SK-N-SH treated with all-trans-retinoic acid at 6 μM for 48 hours (cell line): ENCODE results near the gene RBPJ.

Experiments used
- ATAC-seq: fragments of 200-7000 bp; cut with Tn5 transposase; 3 replicates; pipeline ENCODE4 v1.9.1; 2020; ENCODE audit warnings: mild to moderate bottlenecking, moderate library complexity
- ARNTL ChIP-seq: fragments of 450-650 bp; formaldehyde crosslinking; IDR thresholded peaks from 2 replicates; pipeline ENCODE4 v1.5.0; 2020; ENCODE audit warnings: low read depth, mild to moderate bottlenecking, moderate library complexity, borderline replicate concordance
- BACH2 ChIP-seq: fragments of 250-450 bp; sonication (Bioruptor Pico); IDR thresholded peaks from 2 replicates; pipeline ENCODE4 v1.9.0; 2021; ENCODE audit warnings: mild to moderate bottlenecking, borderline replicate concordance
- CSDC2 ChIP-seq: fragments of 250-450 bp; sonication (Bioruptor Pico); IDR thresholded peaks from 2 replicates; pipeline ENCODE4 v1.5.0; 2020; ENCODE audit warnings: mild to moderate bottlenecking, moderate library complexity
- ESRRG ChIP-seq: fragments of 250-450 bp; sonication (Bioruptor Pico); IDR thresholded peaks from 2 replicates; pipeline ENCODE4 v1.6.1; 2021; ENCODE audit warnings: mild to moderate bottlenecking
- GLIS3 ChIP-seq: fragments of 250-450 bp; sonication (Bioruptor Pico); IDR thresholded peaks from 2 replicates; pipeline ENCODE4 v1.5.0; 2020; ENCODE audit warnings: mild to moderate bottlenecking, moderate library complexity
- ISL1 ChIP-seq: fragments of 250-450 bp; sonication (Bioruptor Pico); IDR thresholded peaks from 2 replicates; pipeline ENCODE4 v2.1.2; 2022; ENCODE audit warnings: mild to moderate bottlenecking, moderate library complexity
- OSR1 ChIP-seq: fragments of 250-450 bp; sonication (Bioruptor Pico); IDR thresholded peaks from 2 replicates; pipeline ENCODE4 v1.8.0; 2022; ENCODE audit warnings: moderate library complexity, mild to moderate bottlenecking, inconsistent platforms
- PATZ1 ChIP-seq: fragments of 250-450 bp; sonication (Bioruptor Pico); IDR thresholded peaks from 2 replicates; pipeline ENCODE4 v1.8.0; 2020; ENCODE audit warnings: mild to moderate bottlenecking, moderate library complexity, borderline replicate concordance
- PPARA ChIP-seq: fragments of 250-450 bp; sonication (Bioruptor Pico); IDR thresholded peaks from 2 replicates; pipeline ENCODE4 v1.5.0; 2020; ENCODE audit warnings: mild to moderate bottlenecking, borderline replicate concordance
- RARB ChIP-seq: fragments of 250-450 bp; sonication (Bioruptor Pico); IDR thresholded peaks from 2 replicates; pipeline ENCODE4 v1.8.0; 2021; ENCODE audit warnings: mild to moderate bottlenecking, moderate library complexity
- SNAI2 ChIP-seq: fragments of 250-450 bp; sonication (Bioruptor Pico); IDR thresholded peaks from 2 replicates; pipeline ENCODE4 v1.5.0; 2020; ENCODE audit warnings: mild to moderate bottlenecking, moderate library complexity
- TCF4 ChIP-seq: fragments of 250-450 bp; sonication (Bioruptor Pico); IDR thresholded peaks from 2 replicates; pipeline ENCODE4 v1.8.0; 2021; ENCODE audit warnings: mild to moderate bottlenecking, moderate library complexity, borderline replicate concordance
- TOX ChIP-seq: fragments of 250-450 bp; sonication (Bioruptor Pico); IDR thresholded peaks from 2 replicates; pipeline ENCODE4 v1.8.0; 2021; ENCODE audit warnings: mild to moderate bottlenecking, moderate library complexity, borderline replicate concordance
- TSHZ2 ChIP-seq: fragments of 250-450 bp; sonication (Bioruptor Pico); IDR thresholded peaks from 2 replicates; pipeline ENCODE4 v1.5.0; 2020; ENCODE audit warnings: mild to moderate bottlenecking, moderate library complexity
- ZC3H10 ChIP-seq: fragments of 250-450 bp; sonication (Bioruptor Pico); IDR thresholded peaks from 2 replicates; pipeline ENCODE4 v1.5.1; 2021; ENCODE audit warnings: mild to moderate bottlenecking, moderate library complexity
- ZFP3 ChIP-seq: fragments of 250-450 bp; sonication (Bioruptor Pico); IDR thresholded peaks from 2 replicates; pipeline ENCODE4 v1.5.0; 2020; ENCODE audit warnings: mild to moderate bottlenecking, moderate library complexity
- ZFP30 ChIP-seq: fragments of 450-650 bp; formaldehyde crosslinking; IDR thresholded peaks from 2 replicates; pipeline ENCODE4 v1.5.0; 2022; ENCODE audit warnings: mild to moderate bottlenecking, moderate library complexity
- ZNF565 ChIP-seq: fragments of 450-650 bp; formaldehyde crosslinking; conservative IDR thresholded peaks from 2 replicates; pipeline ENCODE4 v1.5.0; 2020; ENCODE audit warnings: low read depth, mild to moderate bottlenecking, moderate library complexity
- ZNF70 ChIP-seq: fragments of 450-650 bp; formaldehyde crosslinking; IDR thresholded peaks from 2 replicates; pipeline ENCODE4 v1.5.0; 2020; ENCODE audit warnings: mild to moderate bottlenecking, moderate library complexity
- ZNF8 ChIP-seq: fragments of 450-650 bp; formaldehyde crosslinking; IDR thresholded peaks from 2 replicates; pipeline ENCODE4 v1.5.0; 2020; ENCODE audit warnings: mild to moderate bottlenecking, moderate library complexity
- TF ChIP-seq, protein P1 (sequence below): fragments of 250-450 bp; sonication (Bioruptor Pico); IDR thresholded peaks from 2 replicates; pipeline ENCODE4 v1.5.1; 2021; ENCODE audit warnings: mild to moderate bottlenecking, moderate library complexity
- TF ChIP-seq, protein P2 (sequence below): fragments of 250-450 bp; sonication (Bioruptor Pico); IDR thresholded peaks from 2 replicates; pipeline ENCODE4 v1.8.0; 2021; ENCODE audit warnings: low read depth, mild to moderate bottlenecking, moderate library complexity, borderline replicate concordance
- TF ChIP-seq, protein P3 (sequence below): fragments of 250-450 bp; sonication (Bioruptor Pico); IDR thresholded peaks from 2 replicates; pipeline ENCODE4 v1.5.1; 2020; ENCODE audit warnings: low read depth, mild to moderate bottlenecking, moderate library complexity

The RBPJ gene

DNA sequence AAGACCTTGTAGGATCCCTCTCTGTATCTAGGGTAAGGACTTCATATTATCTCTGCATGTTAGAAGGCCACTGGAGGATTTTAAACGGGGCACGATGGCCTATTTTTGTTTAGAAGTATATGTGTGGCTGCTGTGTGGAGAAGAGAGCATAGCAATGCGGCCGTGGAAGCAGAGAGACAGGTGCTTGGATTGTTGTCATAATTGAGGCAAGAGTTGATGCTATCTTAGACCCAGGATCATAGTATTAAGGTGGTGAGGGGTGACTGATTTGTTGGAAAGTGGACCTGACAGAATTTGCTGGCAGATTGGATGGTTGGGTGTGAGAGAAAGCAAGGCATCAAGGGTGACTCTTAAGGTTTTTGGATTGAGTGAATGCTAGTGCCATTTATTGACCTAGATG lies 106.1 kb downstream of the RBPJ start:
- TF ChIP-seq BACH2 (CRISPR knock-in tag) (no peak), ZFP3 (CRISPR knock-in tag) (no peak), TSHZ2 (CRISPR knock-in tag) (no peak), ZC3H10 (CRISPR knock-in tag) (no peak), PPARA (CRISPR knock-in tag) (no peak), OSR1 (CRISPR knock-in tag) (no peak), CSDC2 (no peak), ISL1 (CRISPR knock-in tag) (no peak)
- TF ChIP-seq, protein P1, sequence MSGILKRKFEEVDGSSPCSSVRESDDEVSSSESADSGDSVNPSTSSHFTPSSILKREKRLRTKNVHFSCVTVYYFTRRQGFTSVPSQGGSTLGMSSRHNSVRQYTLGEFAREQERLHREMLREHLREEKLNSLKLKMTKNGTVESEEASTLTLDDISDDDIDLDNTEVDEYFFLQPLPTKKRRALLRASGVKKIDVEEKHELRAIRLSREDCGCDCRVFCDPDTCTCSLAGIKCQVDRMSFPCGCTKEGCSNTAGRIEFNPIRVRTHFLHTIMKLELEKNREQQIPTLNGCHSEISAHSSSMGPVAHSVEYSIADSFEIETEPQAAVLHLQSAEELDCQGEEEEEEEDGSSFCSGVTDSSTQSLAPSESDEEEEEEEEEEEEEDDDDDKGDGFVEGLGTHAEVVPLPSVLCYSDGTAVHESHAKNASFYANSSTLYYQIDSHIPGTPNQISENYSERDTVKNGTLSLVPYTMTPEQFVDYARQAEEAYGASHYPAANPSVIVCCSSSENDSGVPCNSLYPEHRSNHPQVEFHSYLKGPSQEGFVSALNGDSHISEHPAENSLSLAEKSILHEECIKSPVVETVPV (CRISPR knock-in tag), result no peak
- TF ChIP-seq, protein P2, sequence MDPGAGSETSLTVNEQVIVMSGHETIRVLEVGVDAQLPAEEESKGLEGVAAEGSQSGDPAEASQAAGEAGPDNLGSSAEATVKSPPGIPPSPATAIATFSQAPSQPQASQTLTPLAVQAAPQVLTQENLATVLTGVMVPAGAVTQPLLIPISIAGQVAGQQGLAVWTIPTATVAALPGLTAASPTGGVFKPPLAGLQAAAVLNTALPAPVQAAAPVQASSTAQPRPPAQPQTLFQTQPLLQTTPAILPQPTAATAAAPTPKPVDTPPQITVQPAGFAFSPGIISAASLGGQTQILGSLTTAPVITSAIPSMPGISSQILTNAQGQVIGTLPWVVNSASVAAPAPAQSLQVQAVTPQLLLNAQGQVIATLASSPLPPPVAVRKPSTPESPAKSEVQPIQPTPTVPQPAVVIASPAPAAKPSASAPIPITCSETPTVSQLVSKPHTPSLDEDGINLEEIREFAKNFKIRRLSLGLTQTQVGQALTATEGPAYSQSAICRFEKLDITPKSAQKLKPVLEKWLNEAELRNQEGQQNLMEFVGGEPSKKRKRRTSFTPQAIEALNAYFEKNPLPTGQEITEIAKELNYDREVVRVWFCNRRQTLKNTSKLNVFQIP (CRISPR knock-in tag), result no peak
- TF ChIP-seq, protein P3, sequence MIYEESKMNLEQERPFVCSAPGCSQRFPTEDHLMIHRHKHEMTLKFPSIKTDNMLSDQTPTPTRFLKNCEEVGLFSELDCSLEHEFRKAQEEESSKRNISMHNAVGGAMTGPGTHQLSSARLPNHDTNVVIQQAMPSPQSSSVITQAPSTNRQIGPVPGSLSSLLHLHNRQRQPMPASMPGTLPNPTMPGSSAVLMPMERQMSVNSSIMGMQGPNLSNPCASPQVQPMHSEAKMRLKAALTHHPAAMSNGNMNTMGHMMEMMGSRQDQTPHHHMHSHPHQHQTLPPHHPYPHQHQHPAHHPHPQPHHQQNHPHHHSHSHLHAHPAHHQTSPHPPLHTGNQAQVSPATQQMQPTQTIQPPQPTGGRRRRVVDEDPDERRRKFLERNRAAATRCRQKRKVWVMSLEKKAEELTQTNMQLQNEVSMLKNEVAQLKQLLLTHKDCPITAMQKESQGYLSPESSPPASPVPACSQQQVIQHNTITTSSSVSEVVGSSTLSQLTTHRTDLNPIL (CRISPR knock-in tag), result no peak
- no peak for ATAC-seq

DNA sequence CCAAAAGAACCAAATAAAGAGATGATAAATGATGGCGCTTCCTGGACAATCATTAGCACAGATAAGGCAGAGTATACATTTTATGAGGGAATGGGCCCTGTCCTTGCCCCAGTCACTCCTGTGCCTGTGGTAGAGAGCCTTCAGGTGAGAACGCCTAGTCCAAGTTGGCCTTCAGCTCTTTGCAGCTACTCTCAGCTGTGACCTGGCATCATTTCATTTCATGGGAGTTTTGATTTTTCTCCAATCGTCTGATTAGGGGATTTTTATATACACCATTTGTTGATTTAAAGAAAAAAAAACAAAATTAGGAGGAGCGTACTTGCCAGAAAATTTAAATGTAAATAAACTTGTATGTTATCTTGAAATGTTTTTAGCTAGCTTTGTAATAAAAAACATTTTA lies 109.1 kb downstream of the RBPJ start:
- ATAC-seq, result no peak
- TF ChIP-seq ARNTL (CRISPR knock-in tag) (no peak), ZFP30 (no peak), ZFP3 (CRISPR knock-in tag) (no peak), CSDC2 (no peak)

- TF ChIP-seq ESRRG (CRISPR knock-in tag), result no peak
- no peak for TF ChIP-seq TCF4
- no peak for TF ChIP-seq BACH2 (CRISPR knock-in tag)
- TF ChIP-seq ZFP30, result no peak
- TF ChIP-seq ZNF8, result no peak
- TF ChIP-seq SNAI2, result no peak
- TF ChIP-seq TOX (CRISPR knock-in tag), result no peak
- ATAC-seq, result no peak
Measured at GRCh38 chr4:26431461-26432180, 110.8 kb downstream of the RBPJ start.

- ATAC-seq, result no peak
- TF ChIP-seq GLIS3 (CRISPR knock-in tag) (no peak), PATZ1 (no peak), OSR1 (CRISPR knock-in tag) (no peak), ISL1 (CRISPR knock-in tag) (no peak), BACH2 (CRISPR knock-in tag) (no peak), ZFP30 (no peak), ZC3H10 (CRISPR knock-in tag) (no peak), TOX (CRISPR knock-in tag) (no peak), TCF4 (no peak), ZNF565 (CRISPR knock-in tag) (no peak), ZFP3 (CRISPR knock-in tag) (no peak), RARB (CRISPR knock-in tag) (no peak), ZNF70 (CRISPR knock-in tag) (no peak), SNAI2 (no peak)
- TF ChIP-seq, protein P3 (CRISPR knock-in tag), result no peak
Measured at GRCh38 chr4:26432419-26432818, 111.6 kb downstream of the RBPJ start.
